ENCODE data around the gene GFI1B.

GRCh38 chr9:132996526-132996925, 18.0 kb downstream of the GFI1B start:
- no peak for TF ChIP-seq CTCF (IDR thresholded peaks at IDR 0.05; ENCODE audit: insufficient read depth, low read depth, low read length)
- no peak for TF ChIP-seq EZH2 (IDR thresholded peaks at IDR 0.05; ENCODE audit: insufficient read depth, low read length)
